GM21381 (cell line): Measurements from ENCODE around the gene CAMTA1.

ENCODE experiments used
- ATAC-seq: cut with Tn5 transposase; IDR thresholded peaks from one replicate; pipeline ENCODE4 v1.9.1; 2021; ENCODE audit warnings: mild to moderate bottlenecking, moderate library complexity; ENCODE audit not compliant: unreplicated experiment

CAMTA1 gene

DNA sequence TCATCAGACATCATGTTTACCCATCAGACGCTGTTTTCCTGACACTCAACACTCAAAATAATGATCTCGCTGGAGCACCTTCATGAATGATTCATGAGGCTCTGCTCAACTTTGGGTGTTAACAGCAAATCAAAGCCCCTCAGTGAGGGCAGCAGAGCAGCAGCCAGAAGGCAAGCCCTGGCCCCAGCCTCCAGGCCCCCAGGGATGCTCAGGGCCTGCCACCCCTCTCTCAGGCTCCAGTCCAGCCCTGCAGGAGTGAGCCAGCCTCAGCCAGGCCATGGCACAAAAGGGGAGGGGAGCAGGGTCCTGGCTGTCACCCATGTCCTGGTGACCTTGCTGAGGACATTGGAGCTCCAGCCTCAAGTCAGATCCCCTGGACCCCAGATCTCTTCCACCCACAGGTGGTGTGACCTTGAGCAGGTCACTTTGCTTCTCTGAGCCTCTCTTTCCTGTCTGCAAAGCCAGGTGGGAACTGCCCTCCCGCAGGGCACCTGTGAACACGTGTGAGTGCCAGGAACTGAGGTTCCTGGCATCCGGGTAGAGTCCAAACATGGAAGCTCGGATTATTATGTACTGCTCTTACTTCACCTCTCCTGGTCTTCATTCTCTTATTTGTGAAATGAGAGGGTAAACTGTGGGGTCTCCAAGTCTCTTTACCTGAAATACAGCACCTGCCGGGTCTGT, 824.2 kb downstream of the CAMTA1 start:
- no peak for ATAC-seq

DNA sequence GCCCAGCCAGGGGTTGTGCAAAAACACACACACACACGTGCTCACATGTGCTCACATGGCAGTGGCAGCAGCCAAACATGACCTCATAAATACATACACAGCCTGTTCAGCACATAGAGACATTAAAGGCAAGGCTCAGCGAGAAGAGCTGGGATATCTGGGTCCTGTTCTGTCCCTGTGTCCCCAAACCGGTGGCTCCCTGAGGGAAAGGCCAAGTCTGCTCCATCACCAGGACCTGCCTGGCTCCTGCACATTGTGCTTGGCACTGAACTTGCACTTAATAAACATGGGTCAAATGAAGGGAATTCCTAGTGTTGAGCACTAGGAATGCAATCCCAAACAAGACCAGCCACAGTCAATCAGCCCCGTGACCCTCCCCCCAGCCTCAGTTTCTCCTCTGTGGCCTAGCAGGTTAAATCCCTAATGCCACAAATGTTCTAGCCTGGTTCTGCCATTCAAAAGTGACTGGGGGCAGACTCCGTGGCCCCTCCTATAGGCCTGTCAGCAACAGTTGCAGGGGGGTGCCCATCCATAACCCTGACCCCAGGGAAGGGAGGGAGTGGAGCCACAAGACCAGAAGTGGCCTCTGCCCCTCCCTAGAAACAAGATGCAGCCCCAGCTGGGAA, 825.0 kb downstream of the CAMTA1 start:
- ATAC-seq, result no peak

DNA sequence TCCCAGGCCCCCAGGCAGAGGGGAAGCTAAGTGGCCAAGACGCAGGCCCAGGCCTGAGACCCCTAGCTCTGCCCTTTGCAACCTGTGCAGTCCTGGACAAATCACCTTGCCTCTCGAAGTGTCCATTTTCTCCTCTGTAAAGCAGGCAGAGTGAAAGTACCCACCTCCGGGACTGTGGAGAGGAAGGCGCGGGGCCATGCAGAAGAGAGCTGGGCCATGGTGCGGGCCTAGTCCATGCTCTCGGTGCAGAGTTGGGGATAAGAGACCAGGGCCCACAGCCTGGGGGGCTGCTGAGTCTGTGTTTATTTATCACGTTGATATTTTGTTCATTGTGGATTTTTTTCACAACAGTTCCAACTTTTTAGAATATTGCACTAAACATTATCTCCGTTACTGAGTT, 825.7 kb downstream of the CAMTA1 start:
- ATAC-seq, result no peak

DNA sequence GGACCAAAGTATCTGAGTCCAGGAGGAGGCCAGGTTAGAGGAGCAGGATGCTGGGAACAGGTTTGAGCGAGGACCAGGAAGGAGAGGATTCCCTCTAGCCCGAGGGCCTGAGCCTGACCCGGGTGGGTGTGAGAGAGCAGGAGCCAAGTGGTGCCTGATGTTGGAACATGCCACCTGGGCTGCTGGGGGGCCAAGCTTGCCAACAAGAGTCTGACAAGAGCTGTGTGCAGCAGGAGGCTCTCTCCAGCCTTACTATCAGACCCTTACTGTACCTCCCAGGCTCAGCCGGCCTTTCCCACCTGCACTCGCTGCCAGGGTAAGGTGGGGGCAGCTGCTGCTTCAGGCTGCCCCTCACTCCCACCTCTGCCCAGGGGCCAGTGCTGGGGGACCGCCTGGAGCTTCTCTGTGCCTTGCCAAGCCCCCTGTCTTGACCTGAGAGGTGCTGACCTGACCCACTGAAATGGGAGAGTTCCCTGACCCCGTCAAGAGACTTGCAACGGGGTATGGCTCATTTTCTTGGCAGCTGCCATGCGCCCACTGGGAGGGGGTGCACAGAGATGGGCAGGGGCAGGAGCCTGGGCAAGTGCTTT, 826.3 kb downstream of the CAMTA1 start:
- no peak for ATAC-seq

DNA sequence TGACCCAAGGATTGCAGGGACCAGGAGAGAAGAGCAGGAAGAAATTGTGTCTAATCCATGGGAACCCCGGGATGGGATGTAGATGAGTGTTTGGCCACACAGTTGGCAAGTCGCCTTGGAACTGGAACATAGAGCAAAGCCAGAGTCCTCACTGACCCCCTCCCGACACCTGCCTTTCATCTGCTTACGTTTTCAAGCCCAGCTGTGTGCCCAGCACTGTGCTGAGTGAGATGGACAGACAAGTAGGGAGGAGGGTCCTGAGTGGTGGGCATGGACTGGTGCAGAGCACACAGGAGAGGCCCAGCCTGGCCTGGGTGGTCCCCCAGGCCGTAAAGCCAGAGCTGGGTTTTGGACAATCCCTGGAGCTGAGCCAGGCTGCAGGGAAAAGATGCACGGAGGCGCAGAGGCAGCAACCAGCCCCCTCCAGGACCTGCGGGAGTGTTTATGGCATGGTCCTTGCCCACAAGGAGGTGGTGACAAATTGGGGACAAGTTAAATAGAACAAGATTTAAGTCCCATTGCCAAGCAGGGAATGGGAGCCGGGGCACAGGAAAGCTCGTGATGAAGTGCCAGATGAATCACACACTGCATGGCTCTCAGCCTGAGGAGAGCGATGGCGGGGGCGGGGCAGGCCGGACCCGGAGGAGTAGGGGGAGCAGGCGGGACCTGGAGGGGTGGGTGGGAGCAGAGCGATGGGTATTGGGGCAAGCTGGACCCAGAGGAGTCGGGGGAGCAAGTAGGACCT, 828.0 kb downstream of the CAMTA1 start:
- ATAC-seq, result no peak

DNA sequence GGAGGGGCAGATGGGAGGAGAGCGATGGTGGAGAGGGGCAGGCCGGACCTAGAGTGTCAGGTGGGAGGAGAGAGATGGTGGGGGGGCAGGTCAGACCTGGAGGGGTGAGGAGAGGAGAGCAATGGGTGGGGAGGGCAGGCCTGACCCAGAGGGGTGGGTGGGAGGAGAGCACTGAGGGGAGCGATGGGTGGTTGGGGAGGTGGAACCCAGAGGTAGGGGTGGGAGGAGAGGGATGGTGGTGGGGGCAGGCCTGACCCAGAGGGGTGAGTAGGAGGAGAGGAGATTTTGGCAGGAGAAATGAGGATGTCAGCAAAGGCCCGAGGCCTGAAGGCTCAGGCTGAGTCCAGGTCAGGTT, 828.6 kb downstream of the CAMTA1 start:
- no peak for ATAC-seq

DNA sequence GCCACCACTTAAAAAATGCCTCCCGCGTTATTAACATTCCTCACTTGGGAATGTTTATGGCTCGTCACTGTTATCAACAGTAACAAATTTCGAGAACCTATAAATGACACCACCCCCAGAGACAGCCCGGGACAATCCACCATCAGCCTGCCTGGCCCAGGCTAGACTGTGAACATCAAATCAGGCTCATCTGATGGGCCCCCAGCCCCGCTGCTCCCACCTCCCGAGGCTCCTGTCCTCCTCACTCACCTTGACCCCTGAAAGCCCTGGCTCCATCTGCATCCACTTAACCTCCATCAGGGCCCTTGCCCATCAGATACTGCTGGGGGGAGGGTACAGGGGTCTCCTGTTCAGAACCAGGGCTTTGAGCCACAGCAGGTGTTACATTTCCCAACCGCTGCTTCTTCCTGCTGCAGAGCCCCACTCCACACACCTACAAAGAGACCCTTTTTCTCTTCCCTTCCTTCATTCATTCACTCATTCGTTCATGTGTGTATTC, 829.4 kb downstream of the CAMTA1 start:
- no peak for ATAC-seq

DNA sequence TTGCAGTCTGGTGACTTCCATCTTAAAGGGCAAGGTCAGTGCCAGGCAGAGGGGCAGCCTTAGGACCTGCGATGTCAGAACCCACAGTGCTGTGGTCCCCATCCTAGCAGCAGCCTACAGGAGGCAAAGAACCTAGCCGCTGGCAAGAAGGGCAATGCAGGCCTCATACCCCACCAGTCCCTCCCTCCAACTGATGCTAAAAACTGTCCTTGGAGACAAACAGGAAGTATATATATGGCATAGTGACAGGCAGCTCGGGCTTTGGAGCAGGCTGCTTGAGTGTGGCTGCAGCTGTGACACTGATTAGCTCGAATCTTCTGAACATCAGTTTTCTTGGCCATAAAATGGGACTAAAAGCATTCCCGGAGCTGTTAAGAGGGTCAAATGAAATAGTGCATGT, 829.9 kb downstream of the CAMTA1 start:
- ATAC-seq, result no peak

DNA sequence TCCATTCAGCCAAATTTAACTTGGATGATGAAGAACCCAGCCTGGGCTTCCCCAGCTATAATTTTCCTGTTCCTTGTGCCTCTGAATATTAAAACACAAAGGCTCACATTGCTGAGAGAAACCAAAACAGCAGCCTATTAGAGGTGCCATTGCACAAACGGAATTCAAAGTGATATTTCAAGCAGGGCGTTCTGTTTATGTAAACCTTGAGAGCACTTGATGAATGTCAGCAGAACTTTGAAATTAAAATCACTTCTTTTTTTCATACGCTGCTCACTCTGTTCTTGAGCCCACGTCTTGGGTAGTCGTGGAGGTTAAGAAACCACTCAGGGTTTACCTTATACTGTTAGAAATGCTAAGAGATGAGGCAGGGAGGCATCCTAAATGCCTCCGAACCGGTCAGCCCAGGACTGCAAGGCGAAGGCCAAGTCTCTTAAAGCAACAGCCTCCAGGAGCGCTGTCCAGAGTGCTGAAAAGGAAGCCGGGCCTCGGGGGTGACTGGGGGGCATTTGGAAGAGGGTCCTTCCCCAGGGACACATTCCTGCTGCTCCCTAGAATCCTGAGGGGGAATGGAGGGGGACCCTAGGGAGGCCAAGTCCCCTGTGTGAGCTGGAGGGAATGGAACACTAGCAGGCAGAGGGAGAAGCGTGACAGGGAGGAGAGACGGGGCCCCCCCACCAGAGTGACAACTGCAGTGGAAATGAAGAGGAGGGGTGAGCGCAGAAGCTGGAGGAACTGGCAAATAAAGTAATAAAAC, 831.0 kb downstream of the CAMTA1 start:
- no peak for ATAC-seq

DNA sequence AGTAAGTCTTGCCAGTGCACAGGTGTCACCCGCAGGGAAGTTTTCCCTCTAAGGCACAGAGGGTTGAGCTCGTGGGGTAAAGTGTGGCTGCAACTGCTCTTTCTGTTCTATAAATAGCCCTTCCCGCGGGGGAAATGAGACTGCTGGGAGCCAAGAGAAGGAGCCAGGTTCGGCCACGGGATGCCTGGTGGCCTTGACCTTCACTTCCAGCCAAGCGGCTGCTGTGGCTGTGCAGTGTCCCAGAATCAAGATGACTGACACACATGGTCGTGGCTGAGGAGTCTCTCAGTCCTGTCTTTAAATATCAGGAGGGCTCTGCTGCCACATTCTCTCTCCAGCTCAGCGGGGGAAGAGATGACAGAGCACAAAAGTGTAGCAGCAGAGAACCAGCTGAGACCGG, 831.7 kb downstream of the CAMTA1 start:
- ATAC-seq, result no peak

DNA sequence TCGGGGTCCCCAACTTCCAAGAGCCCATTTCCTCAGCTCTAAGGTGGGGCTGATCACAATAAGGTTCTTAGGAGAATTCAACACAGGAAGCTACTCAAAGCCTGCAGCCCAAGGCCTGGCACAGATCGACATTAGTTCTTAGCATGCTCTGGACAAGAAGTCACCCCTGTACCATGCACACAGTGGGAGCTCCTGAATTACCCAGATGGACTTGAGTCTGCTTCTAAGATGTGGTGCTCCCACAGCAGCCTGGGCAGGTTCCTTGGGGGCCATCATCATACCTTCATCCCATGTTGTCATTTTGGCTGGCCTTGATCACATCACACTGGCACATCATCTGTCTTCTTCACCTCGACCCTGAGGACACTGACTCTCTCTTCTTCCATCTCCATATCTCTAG, 832.6 kb downstream of the CAMTA1 start:
- no peak for ATAC-seq

DNA sequence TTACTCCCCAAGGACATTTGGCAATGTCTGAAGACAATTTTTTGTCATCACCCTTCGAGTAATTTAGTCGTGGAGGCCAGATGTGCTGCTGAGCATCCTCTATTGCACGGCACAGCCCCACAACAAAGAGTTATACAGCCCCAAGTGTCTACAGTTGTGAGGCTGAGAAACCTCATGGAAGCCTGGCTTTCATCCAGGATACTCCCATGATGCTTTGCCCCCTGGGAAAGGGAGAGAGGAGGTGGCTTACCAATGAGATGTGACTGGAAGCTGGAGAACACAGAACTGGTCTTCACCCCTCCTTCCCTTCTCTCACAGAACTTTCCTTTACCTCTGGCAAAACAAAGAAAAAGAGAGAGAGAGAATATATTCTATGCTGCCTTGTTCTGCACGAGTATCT, 834.9 kb downstream of the CAMTA1 start:
- no peak for ATAC-seq

DNA sequence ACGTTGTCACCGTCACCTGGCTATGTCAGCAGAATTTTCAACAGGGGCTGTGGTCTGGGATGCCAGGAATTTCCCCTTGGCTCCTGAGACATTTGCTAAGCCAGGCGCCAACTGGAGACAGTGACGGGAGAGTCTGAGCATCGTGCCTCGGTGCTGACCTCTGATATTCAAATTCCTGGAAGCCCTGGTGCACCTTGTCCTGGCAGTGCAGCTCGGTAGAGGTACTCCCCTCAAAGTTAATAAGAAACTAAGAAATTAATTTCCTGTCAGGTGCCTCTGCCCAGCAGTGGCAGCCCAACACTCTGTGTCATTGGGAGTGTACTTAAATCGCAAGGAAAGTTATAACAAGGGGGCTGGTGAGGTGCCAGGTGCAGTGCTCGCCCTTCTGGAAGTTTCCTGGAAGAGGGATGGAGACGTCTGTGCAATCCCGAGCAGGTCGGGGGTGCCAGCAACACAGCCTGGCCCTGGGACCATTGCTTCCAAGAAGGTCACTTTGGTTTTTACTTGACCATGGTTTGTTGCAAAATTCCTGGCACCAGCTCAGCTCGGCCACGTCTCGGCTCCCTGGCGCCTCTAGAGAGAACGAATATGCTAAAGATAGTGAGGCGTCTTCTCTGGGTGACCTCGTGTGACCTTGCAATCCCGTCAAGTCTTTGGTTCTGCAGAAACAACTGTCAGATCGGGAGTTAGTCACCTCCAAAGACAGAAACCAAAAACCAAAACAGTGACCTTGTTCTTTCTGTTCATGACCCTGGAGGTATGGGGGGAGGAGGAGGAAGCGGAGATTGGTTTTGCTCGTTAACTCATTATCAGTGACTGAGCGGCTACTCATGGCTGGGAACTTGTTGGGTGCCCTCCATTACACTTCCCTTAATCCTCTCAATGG, 836.3 kb downstream of the CAMTA1 start:
- ATAC-seq, result no peak

DNA sequence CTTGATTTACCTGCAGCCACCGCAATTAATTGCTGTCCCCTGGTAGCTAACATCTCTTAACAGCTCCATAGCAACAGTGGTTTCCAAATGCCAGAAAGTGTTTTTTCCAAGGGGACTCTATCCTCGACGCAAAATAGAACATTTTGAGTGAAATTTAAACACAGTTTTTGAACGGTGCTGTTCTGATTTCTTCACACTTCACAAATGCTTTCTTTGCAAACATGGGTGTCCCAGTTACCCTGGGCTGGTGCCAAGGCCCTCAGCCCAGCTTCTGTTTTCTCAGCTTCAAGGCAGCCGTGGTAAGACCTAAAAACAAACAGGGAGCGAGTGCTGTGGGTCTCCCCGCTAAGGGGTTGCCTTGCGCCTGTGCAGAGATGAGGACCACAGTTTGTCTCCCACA, 838.6 kb downstream of the CAMTA1 start:
- ATAC-seq, result no peak

DNA sequence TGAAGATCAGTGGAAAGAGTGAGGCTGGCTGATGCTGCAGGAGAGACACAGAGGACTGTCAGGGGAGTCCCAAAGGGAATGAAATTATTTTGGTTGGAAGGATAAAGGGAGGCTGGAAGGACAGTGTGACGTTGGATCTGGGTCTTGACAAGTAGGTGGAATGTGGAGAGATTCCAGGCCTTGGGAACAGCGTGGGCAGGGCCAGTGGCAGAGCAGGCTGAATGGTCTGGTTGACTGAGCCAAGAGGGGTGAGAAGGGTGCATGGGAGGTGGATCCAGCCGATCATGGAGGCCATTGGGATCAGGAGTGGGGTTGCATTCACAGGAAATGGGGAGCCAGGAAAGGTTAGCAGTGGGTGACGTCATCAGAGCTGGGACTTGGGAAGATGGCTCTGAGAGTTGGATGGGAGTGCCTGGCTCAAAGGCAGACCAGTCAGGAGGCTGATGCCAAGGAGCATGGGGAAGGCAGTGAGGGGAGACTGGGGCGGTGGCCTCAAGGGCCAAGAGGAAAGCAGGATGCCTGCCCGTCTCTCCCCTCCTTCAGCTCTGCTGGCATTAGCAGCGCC, 839.6 kb downstream of the CAMTA1 start:
- ATAC-seq, result no peak

DNA sequence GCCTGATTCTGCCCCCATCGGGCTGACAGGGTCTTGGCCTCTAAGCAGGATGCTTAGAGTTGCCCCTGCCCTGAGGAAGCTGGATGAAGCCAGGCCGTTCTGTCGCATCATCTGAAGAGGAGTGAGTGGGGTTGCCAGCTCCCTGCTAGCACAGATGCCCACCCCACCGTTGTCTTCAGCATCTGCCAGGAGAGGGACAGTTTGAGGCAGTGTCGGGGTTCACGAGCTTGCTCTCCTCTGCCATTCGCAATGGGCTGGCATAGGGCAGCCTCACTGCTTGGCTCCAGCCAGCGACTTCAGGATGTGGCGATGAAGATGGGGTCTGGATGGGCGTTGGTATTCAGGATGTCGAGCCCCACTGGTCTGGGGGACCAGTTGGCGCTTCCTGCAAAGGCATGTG, 840.1 kb downstream of the CAMTA1 start:
- no peak for ATAC-seq

DNA sequence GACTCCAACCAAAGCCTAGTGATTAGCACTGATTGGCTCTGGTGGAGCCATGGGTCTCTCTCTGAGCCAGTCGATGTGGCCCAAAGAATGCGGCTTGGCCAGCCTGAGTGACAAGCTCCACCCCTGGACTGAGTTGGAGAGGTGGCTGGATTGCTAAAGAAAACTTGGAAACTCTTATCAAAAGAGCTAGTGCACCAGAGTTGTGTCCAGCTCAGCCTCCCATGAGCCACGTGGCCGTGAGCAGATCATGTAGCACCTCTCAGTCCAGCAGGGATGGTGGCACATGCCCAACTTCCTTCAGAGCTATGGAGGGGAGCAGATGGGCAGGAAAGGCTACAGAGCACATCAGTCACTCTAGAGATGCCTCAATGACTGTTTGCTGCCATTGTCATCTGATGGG, 843.0 kb downstream of the CAMTA1 start:
- no peak for ATAC-seq

DNA sequence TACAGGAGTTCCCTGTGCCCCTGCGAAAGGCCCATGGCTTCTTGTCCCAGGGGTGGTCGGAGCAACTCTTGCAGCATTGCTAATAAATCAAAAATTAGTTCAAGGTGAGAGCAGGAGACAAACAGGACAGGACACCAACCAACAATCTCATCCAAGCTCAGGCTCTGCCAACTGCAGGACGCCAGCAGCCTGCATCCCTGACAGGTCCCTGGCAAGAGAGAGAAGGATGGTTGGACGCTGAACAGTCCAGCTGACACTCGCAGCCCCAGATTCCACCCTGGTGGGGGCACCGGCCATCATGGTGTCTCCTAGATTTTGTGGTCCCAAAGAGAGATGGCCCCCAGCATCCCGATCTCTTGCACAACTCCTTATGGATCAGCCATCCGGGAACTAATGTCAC, 843.8 kb downstream of the CAMTA1 start:
- no peak for ATAC-seq

DNA sequence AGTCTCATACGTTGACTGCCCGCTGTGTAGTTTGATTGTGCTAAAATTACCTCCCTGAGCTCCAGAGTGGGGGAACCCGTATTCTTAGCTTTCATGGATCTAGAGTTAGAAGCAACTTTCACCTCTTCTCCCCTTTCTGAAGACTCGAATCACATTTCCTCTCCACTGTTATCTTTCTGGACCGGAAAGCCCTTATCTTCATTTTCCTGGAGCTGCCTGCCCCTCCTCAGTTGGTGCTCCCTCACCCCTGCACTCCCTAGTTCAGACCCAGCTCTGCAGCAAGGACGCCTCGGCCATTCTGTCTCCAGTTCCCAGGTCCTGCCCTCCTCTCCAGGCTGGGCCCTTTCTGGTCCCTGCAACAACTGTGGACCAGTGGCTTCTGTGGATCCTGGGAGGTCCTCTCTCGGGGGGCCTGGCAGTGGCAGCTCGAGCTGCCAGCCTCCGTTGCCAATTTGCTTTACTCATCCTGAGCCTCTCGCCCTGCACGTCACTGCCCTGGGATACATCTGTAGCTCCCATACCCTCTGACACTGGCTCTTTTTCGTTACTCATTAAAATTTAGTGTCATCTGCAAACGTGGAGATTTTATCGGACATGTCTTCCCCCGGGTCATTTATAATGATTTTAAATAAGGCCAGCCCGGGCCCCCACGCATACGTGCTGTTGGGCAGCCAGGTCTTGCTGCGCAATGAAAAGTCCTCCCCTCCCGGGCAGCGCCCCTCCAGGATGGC, 844.4 kb downstream of the CAMTA1 start:
- ATAC-seq, result no peak
